T-helper 9 cell (primary cell): ENCODE data around the gene KLRC2.
"Not testable (repeated sequence)": the region's sequence is repeated elsewhere in the genome, so short reads cannot be mapped to it uniquely, and the experiment has no call there.

ENCODE experiments used
- DNase-seq: peaks from one replicate; pipeline ENCODE4 v3.0.0-alpha.2; 2020

Gene KLRC2

GRCh38 chr12:10404798-10405197 lies 31.0 kb downstream of the KLRC2 start:
- no peak for DNase-seq

DNA sequence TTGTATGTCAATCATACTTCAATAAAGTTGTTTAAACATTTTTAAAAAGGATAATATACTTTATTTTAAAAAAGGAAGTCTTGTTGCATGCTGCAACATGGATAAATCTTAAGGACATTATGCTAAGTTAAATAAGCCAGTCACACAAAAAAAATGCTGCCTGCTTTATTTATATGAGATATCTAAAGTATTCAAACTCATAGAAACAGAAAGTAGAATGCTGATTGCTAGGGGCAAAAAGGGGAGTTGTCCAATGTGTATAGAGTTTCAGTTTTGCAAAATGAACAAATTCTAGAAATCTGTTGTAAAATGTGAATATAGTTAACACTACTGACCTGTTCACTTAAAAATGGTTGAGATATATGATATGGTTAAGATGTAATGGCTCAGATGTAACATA lies 35.0 kb downstream of the KLRC2 start:
- no peak for DNase-seq

DNA sequence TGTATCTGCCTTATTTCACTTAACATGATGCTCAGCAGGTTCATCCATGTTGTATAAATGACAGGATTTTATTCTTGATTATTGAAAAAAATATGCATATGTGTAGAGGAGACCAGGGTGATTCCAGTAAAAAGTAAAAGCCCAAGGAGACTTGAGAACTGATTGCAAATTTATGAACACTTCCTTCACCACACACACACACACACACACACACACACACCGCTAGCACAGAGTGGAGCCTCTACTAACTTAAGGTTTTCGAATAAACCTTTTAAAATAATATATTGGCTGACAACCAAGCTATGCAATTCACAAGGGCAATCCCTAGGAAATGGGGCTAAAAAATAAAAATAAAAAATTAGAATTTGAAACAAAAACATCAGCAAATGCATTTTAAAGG lies 37.6 kb downstream of the KLRC2 start:
- DNase-seq: no peak

DNA sequence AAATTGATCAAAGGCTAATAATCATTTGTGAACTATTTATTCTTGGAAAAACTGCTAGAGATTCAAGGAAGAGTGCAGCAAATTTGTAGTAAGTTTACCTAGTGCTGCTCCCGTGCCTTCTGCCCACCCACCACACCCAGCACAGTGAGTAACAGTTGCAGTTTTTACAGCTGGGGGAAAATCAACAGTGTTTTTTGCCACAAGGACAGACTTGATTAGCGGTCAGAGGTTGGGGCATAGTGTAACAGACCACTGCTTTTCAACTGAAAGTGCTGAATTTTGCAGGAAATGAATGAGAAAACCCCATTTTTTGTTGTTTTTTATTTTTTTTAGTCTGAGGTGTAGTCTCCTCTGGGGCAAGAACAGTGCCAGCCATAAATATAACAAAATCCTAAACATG lies 38.5 kb downstream of the KLRC2 start:
- no peak for DNase-seq

- DNase-seq: not testable (repeated sequence)
These were observed 39.6 kb downstream of the KLRC2 start for GRCh38 chr12:10396176-10396575.

GRCh38 chr12:10395390-10395998 lies 40.3 kb downstream of the KLRC2 start:
- no peak for DNase-seq

- DNase-seq: not testable (repeated sequence)
These were observed 41.2 kb downstream of the KLRC2 start for GRCh38 chr12:10394531-10395152.

GRCh38 chr12:10393291-10393690 lies 42.5 kb downstream of the KLRC2 start:
- no peak for DNase-seq

- no peak for DNase-seq
These were observed 43.3 kb downstream of the KLRC2 start for GRCh38 chr12:10392394-10392930.

DNA sequence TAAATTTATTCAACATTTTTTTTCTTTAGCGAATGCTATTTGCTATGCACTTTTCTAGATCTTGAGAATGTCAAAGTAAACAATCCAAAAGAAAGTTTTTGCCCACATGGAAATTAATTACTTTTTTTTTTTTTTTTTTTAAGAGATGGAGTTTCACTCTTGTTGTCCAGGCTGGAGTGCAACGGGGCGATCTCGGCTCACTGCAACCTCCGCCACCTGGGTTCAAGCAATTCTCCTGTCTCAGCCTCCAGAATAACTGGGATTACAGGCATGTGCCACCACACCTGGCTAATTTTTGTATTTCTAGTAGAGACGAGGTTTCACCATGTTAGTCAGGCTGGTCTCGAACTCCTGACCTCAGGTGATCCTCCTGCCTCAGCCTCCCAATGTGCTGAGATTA lies 44.8 kb downstream of the KLRC2 start:
- not testable (repeated sequence) for DNase-seq

DNA sequence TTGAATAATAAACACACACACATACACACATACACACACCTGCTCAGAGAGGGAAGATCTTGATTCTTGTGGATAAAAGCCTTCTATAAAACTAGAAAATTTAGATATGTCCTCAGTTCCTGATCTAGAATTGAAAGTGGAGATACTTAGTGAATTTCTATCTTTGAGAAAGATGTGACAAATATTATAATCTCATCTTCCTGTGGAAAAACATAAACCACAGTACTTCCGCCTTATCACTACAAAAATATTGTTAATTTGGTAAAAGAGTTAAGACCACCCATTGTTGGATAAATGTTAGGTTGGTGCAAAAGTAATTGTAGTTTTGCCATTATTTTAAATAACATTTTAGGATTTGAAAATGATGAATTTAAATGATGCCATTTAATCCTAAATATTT lies 45.9 kb downstream of the KLRC2 start, which contains the start of gene KLRK1:
Gene KLRK1, minus strand, starts transcription at position 138 of the 400 bp plus-strand sequence. CDS start 1,231 bp downstream, outside the sequence.
- DNase-seq: no peak

GRCh38 chr12:10388624-10389413 lies 47.0 kb downstream of the KLRC2 start:
- DNase-seq: no peak

- DNase-seq: not testable (repeated sequence)
These were observed 48.3 kb downstream of the KLRC2 start for GRCh38 chr12:10387498-10387897.

- no peak for DNase-seq
These were observed 49.0 kb downstream of the KLRC2 start for GRCh38 chr12:10386857-10387256.

- no peak for DNase-seq
These were observed 50.6 kb downstream of the KLRC2 start for GRCh38 chr12:10385166-10385613.

GRCh38 chr12:10384191-10384590 lies 51.6 kb downstream of the KLRC2 start:
- no peak for DNase-seq

GRCh38 chr12:10381928-10382628 lies 53.7 kb downstream of the KLRC2 start:
- no peak for DNase-seq
